Measurements from ENCODE around the gene ITLN1. TPM values are rescaled to one million over a fixed set of nuclear protein-coding genes. Genes with fewer than 3 reads are reported as not detected.

Gene ITLN1
- total and polyA plus RNA-seq, 3 donors from 2014 or later, result 2.3 to 45.8 (median 8.8) TPM

- Histone ChIP-seq H3K4me3 (no peak overlapping the region), H3K4me1 (peaks cover 6% of the 10 kb centered on the region), H3K27me3 (no peaks in the 10 kb centered on the region), H3K27ac (no peak overlapping the region), H3K36me3 (ENCODE audit: low read depth, missing control alignments) (no peaks in the 10 kb centered on the region), H3K9me3 (no peaks in the 10 kb centered on the region)
- no peak for TF ChIP-seq POLR2A (IDR thresholded peaks at IDR 0.05)
- intact Hi-C loops (cut with DNase I; ENCODE audit: low total_unique reads), result no loop called here
- no peak for DNase-seq
- WGBS, 2 donors, result 88 to 89% methylated on average over 11 of the region's 11 CpGs
Observed at GRCh38 chr1:160863061-160863773, 21.8 kb downstream of the ITLN1 start.

DNA sequence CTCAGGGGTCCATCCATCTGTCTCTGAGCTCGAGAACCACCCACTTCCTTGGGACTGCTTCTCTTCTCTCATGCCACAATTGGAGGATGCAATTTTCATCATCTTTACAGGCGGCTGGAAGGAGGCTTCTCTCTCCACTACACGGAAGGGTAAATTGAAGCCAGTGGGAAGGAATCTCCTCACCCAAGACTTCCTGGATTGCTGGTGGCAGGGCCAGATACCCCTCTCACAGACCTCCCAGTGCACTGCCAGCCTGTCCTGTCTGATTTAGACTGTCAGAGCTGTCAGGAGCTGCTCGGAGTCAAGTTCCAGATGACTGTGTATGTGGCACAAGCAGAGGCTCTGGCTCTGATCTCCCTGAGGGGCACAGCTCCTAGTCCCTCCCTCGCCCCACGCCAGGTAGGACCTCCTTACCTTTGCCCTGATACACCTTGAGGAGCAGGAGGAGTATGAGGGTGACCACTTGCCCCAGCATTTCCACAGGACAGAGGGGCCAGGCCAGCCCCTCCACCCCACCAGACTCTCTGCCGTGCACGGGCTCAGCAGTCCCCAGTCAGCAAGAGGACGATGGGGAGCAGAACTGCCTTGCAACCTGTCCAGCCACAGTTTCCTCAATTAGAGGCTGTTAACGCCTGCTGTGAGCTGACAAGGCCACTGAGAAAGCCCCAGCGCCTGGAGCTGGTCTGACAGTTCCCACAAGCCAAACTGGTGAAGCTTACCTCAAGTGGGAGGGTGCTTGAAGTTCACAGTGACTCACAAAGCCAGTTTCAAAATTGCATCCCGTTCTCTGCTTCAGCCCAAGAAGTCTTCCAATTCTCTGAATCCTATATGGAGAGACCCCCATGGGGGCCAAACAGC is 22.5 kb downstream of the ITLN1 start, which contains the start of gene CD244:
Gene CD244 (minus strand): TSS at position 685 of the 858 bp plus-strand sequence. CDS start 210 bp downstream, at position 475.
- peaks cover 6% of the 10 kb centered on the region for H3K4me1 ChIP-seq
- intact Hi-C loops (cut with DNase I; ENCODE audit: low total_unique reads), result no loop called here
- H3K9me3 ChIP-seq, result no peaks in the 10 kb centered on the region
- H3K27ac ChIP-seq, result no peak within 1 kb of the TSS
- H3K4me3 ChIP-seq, result no peak within 1 kb of the TSS
- no peak for DNase-seq
- no peaks in the 10 kb centered on the region for H3K36me3 ChIP-seq (ENCODE audit: low read depth, missing control alignments)
- WGBS, 2 donors, result 73 to 85% methylated on average over 10 to 12 of the region's 12 CpGs
- H3K27me3 ChIP-seq, result no peaks in the 10 kb centered on the region
- TF ChIP-seq POLR2A (IDR thresholded peaks at IDR 0.05), result no peak
- no peak for TF ChIP-seq CTCF (IDR thresholded peaks at IDR 0.05)

DNA sequence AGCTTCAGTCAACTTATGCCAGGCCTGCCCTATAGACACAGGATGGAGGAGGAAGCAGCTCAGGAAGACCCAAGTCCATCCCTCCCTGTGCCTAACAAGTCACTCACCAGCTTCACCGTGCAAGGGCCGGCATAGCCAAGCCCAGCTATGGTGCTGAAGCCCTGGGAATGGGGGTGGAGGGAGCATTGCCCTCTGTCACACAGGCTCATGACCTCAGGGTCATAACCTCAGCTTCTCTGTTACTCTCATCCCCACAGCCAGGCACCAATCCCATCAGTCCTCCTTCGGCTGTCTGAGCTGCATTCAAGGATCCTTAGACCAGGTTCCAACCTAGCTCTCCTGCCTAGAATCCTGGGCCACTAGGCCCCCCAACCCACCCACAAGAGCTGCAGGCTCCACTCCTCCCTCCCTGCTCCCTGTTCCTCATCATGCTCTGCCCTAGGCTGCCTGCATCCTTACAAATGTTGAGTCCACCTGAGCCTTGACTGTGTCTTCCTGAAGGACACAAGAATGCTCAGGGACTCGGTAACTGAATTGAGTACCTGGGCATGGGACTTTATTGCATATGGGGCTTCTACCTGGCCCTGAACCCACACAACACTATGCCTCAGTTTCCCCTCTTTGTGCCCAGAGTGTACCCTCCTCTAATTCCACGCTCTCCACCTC is 24.0 kb downstream of the ITLN1 start:
- Histone ChIP-seq H3K9me3 (no peaks in the 10 kb centered on the region), H3K27ac (no peak overlapping the region), H3K36me3 (ENCODE audit: low read depth, missing control alignments) (no peaks in the 10 kb centered on the region), H3K27me3 (no peaks in the 10 kb centered on the region), H3K4me1 (peaks cover 6% of the 10 kb centered on the region), H3K4me3 (no peak overlapping the region)
- TF ChIP-seq POLR2A (IDR thresholded peaks at IDR 0.05), result no peak
- TF ChIP-seq CTCF (IDR thresholded peaks at IDR 0.05), result no peak
- DNase-seq, result no peak
- intact Hi-C loops (cut with DNase I; ENCODE audit: low total_unique reads), result no loop called here
- WGBS, 2 donors, result 79 to 87% methylated on average over 4 to 5 of the region's 5 CpGs

GRCh38 chr1:160859166-160859565 is 25.8 kb downstream of the ITLN1 start:
- TF ChIP-seq POLR2A (IDR thresholded peaks at IDR 0.05) (no peak), CTCF (IDR thresholded peaks at IDR 0.05) (no peak)
- H3K27ac ChIP-seq, result no peak overlapping the region
- H3K4me3 ChIP-seq, result no peak overlapping the region
- H3K27me3 ChIP-seq, result no peaks in the 10 kb centered on the region
- no peak for DNase-seq
- H3K9me3 ChIP-seq, result no peaks in the 10 kb centered on the region
- H3K4me1 ChIP-seq, result peaks cover 6% of the 10 kb centered on the region
- WGBS, 2 donors, result 88 to 92% methylated on average over 5 of the region's 5 CpGs
- intact Hi-C loops (cut with DNase I; ENCODE audit: low total_unique reads), result no loop called here
- H3K36me3 ChIP-seq (ENCODE audit: low read depth, missing control alignments), result no peaks in the 10 kb centered on the region

DNA sequence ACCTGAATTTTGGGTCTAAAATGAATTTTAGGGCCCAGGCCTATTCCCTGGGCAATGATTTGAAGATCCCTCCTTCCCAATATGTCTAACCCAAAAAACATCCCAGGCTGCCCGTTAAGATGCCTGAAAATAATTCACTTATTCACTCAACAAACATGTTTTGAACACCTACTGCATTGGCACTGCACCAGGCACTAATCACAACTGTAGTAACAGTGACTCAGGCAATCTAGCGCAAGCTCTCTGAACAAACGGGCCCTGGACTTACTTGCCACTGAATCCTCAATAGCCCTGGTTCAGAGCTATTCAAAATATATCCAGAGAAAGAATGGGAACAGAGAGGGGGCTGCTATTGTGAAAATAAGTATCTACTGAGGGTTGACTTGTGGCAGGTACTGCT is 26.5 kb downstream of the ITLN1 start:
- TF ChIP-seq CTCF (IDR thresholded peaks at IDR 0.05) (no peak), POLR2A (IDR thresholded peaks at IDR 0.05) (no peak)
- H3K27ac ChIP-seq, result no peak overlapping the region
- no peak overlapping the region for H3K4me3 ChIP-seq
- WGBS, 2 donors, result 84 to 89% methylated on average over 3 of the region's 3 CpGs
- DNase-seq, result no peak
- intact Hi-C loops (cut with DNase I; ENCODE audit: low total_unique reads), result no loop called here
- H3K27me3 ChIP-seq, result no peaks in the 10 kb centered on the region
- H3K4me1 ChIP-seq, result no peaks in the 10 kb centered on the region
- no peaks in the 10 kb centered on the region for H3K9me3 ChIP-seq
- H3K36me3 ChIP-seq (ENCODE audit: low read depth, missing control alignments), result no peaks in the 10 kb centered on the region
